CD4-positive, CD25-positive, alpha-beta regulatory T cell (primary cell): ENCODE results near the gene TANC1. TPM values are rescaled to one million over a fixed set of nuclear protein-coding genes. Genes with fewer than 3 reads are reported as not detected.

Source experiments
- ATAC-seq, 2 donors: fragments of 150-1000 bp; cut with Tn5 transposase; one replicate each; pipeline ENCODE4 v1.10.0; 2021; ENCODE audit warnings: low read depth in 2 of 2, moderate number of reproducible peaks in 2 of 2, moderate library complexity in 1 of 2
- DNase-seq, 3 donors: peaks; one replicate each; pipeline versions ENCODE4 v3.0.0 to v3.0.0-alpha.2; 2012 to 2022; ENCODE audit warnings: mixed read lengths in 1 of 3
- H3K27ac ChIP-seq: one replicate; pipeline ENCODE4 v1.7.0; 2013; ENCODE audit warnings: mild to moderate bottlenecking, low read length; ENCODE audit not compliant: insufficient read depth, poor library complexity, severe bottlenecking
- H3K27me3 ChIP-seq: one replicate; pipeline ENCODE4 v1.7.0; 2013; ENCODE audit warnings: low read length; ENCODE audit not compliant: control insufficient read depth, insufficient read depth
- H3K36me3 ChIP-seq: one replicate; pipeline ENCODE4 v1.7.0; 2013; ENCODE audit warnings: mild to moderate bottlenecking, low read length, moderate library complexity; ENCODE audit not compliant: control insufficient read depth, insufficient read depth
- H3K4me1 ChIP-seq: 2 replicates; pipeline ENCODE4 v1.7.0; 2013; ENCODE audit warnings: mild to moderate bottlenecking, low read length; ENCODE audit not compliant: insufficient read depth, control insufficient read depth, poor library complexity, severe bottlenecking
- H3K4me3 ChIP-seq: one replicate; pipeline ENCODE4 v1.7.0; 2013; ENCODE audit warnings: low read depth, mild to moderate bottlenecking, low read length, moderate library complexity
- H3K9me3 ChIP-seq, 2 experiments: 1 replicate in 1 of 2; 2 replicates in 1 of 2; pipeline ENCODE4 v1.7.0; 2013; ENCODE audit warnings: low read length in 2 of 2, mild to moderate bottlenecking in 1 of 2, moderate library complexity in 1 of 2; ENCODE audit not compliant: control insufficient read depth in 2 of 2
- H3K27ac Mint-ChIP-seq, 3 donors: one replicate each; pipeline ENCODE4 v1.8.0; 2020 to 2022; ENCODE audit warnings: mild to moderate bottlenecking in 3 of 3, mixed read lengths in 3 of 3, moderate library complexity in 2 of 3
- H3K27me3 Mint-ChIP-seq: one replicate; pipeline ENCODE4 v1.8.0; 2022; ENCODE audit warnings: mild to moderate bottlenecking, mixed read lengths
- H3K36me3 Mint-ChIP-seq: one replicate; pipeline ENCODE4 v1.8.0; 2020; ENCODE audit warnings: mixed read lengths
- H3K4me1 Mint-ChIP-seq, 4 donors: one replicate each; pipeline ENCODE4 v1.8.0; 2020 to 2022; ENCODE audit warnings: mixed read lengths in 4 of 4, mild to moderate bottlenecking in 1 of 4
- H3K4me3 Mint-ChIP-seq, 4 donors: one replicate each; pipeline ENCODE4 v1.8.0; 2020 to 2022; ENCODE audit warnings: mild to moderate bottlenecking in 4 of 4, mixed read lengths in 4 of 4, moderate library complexity in 3 of 4
- H3K9me3 Mint-ChIP-seq, 7 donors: one replicate each; pipeline ENCODE4 v1.8.0; 2020 to 2022; ENCODE audit warnings: mixed read lengths in 7 of 7, mild to moderate bottlenecking in 3 of 7, moderate library complexity in 2 of 7
- polyA plus RNA-seq, 4 donors: library from polyadenylated mRNA; unstranded; fragments of 300-500 nt; fragmentation: Illumina TruSeq; gene quantifications; one replicate each; pipeline ENCODE4 v1.2.3, GENCODE V29; 2021
- total RNA-seq: library from RNA; stranded (reverse); gene quantifications from one replicate; pipeline ENCODE4 v1.2.3, GENCODE V29; 2022

The TANC1 gene
- total and polyA plus RNA-seq, 5 donors from 2014 or later, result 0.06 to 0.07 TPM; not detected in 3

- no peaks in the 10 kb centered on the region for H3K36me3 Mint-ChIP-seq
- H3K4me1 Mint-ChIP-seq, result no peaks in the 10 kb centered on the region
- no peak overlapping the region for H3K27ac Mint-ChIP-seq
- ATAC-seq (no peak), DNase-seq (no peak)
- Histone ChIP-seq H3K4me1 (no peaks in the 10 kb centered on the region), H3K9me3 (no peaks in the 10 kb centered on the region), H3K36me3 (no peaks in the 10 kb centered on the region), H3K27ac (no peak overlapping the region), H3K27me3 (no peaks in the 10 kb centered on the region), H3K4me3 (no peak overlapping the region)
- peaks cover 24% of the 10 kb centered on the region for H3K27me3 Mint-ChIP-seq
- H3K4me3 Mint-ChIP-seq, result no peak overlapping the region
- H3K9me3 Mint-ChIP-seq, result peaks cover 0 to 5% (median 0%) of the 10 kb centered on the region in 7 donors
Measured at GRCh38 chr2:159045545-159046454, 77.4 kb downstream of the TANC1 start.

- Histone ChIP-seq H3K27me3 (no peaks in the 10 kb centered on the region), H3K36me3 (no peaks in the 10 kb centered on the region), H3K4me1 (no peaks in the 10 kb centered on the region), H3K27ac (no peak overlapping the region), H3K4me3 (no peak overlapping the region), H3K9me3 (no peaks in the 10 kb centered on the region)
- Mint-ChIP-seq H3K9me3 (peaks cover 0 to 4% (median 0%) of the 10 kb centered on the region in 7 donors), H3K4me3 (no peak overlapping the region), H3K27ac (no peak overlapping the region), H3K36me3 (no peaks in the 10 kb centered on the region), H3K27me3 (peaks cover 24% of the 10 kb centered on the region), H3K4me1 (no peaks in the 10 kb centered on the region)
- DNase-seq (no peak), ATAC-seq (no peak)
Measured at GRCh38 chr2:159046966-159047365, 78.5 kb downstream of the TANC1 start.

- Mint-ChIP-seq H3K36me3 (no peaks in the 10 kb centered on the region), H3K9me3 (peaks cover 0 to 2% (median 0%) of the 10 kb centered on the region in 7 donors), H3K27ac (no peak overlapping the region), H3K4me1 (no peaks in the 10 kb centered on the region), H3K4me3 (no peak overlapping the region), H3K27me3 (peaks cover 27% of the 10 kb centered on the region)
- DNase-seq (no peak), ATAC-seq (no peak)
- Histone ChIP-seq H3K27me3 (no peaks in the 10 kb centered on the region), H3K36me3 (no peaks in the 10 kb centered on the region), H3K4me3 (no peak overlapping the region), H3K9me3 (no peaks in the 10 kb centered on the region), H3K4me1 (no peaks in the 10 kb centered on the region), H3K27ac (no peak overlapping the region)
Measured at GRCh38 chr2:159050426-159050825, 82.0 kb downstream of the TANC1 start.

GRCh38 chr2:159051133-159051532 lies 82.7 kb downstream of the TANC1 start:
- H3K36me3 ChIP-seq, result no peaks in the 10 kb centered on the region
- Mint-ChIP-seq H3K4me3 (no peak overlapping the region), H3K27me3 (peaks cover 27% of the 10 kb centered on the region), H3K9me3 (peaks cover 0 to 2% (median 0%) of the 10 kb centered on the region in 7 donors), H3K27ac (no peak overlapping the region), H3K4me1 (no peaks in the 10 kb centered on the region), H3K36me3 (no peaks in the 10 kb centered on the region)
- DNase-seq (no peak), ATAC-seq (no peak)
- no peaks in the 10 kb centered on the region for H3K9me3 ChIP-seq
- H3K4me1 ChIP-seq, result no peaks in the 10 kb centered on the region
- no peak overlapping the region for H3K27ac ChIP-seq
- no peak overlapping the region for H3K4me3 ChIP-seq
- H3K27me3 ChIP-seq, result no peaks in the 10 kb centered on the region

GRCh38 chr2:159051661-159052060 lies 83.2 kb downstream of the TANC1 start:
- peaks cover 30% of the 10 kb centered on the region for H3K27me3 Mint-ChIP-seq
- Histone ChIP-seq H3K9me3 (no peaks in the 10 kb centered on the region), H3K4me3 (no peak overlapping the region), H3K4me1 (no peaks in the 10 kb centered on the region), H3K27me3 (no peaks in the 10 kb centered on the region), H3K36me3 (no peaks in the 10 kb centered on the region), H3K27ac (no peak overlapping the region)
- peaks cover 0 to 2% (median 0%) of the 10 kb centered on the region in 7 donors for H3K9me3 Mint-ChIP-seq
- no peak overlapping the region for H3K4me3 Mint-ChIP-seq
- H3K4me1 Mint-ChIP-seq, result no peaks in the 10 kb centered on the region
- ATAC-seq, result no peak
- H3K27ac Mint-ChIP-seq, result no peak overlapping the region
- H3K36me3 Mint-ChIP-seq, result no peaks in the 10 kb centered on the region
- DNase-seq, result no peak

- no peak overlapping the region for H3K27ac Mint-ChIP-seq
Measured at GRCh38 chr2:159052157-159052601, 83.7 kb downstream of the TANC1 start.

GRCh38 chr2:159053161-159054031 lies 85.0 kb downstream of the TANC1 start:
- Mint-ChIP-seq H3K4me3 (no peak overlapping the region), H3K36me3 (no peaks in the 10 kb centered on the region), H3K4me1 (no peaks in the 10 kb centered on the region), H3K9me3 (peaks cover 0 to 2% (median 0%) of the 10 kb centered on the region in 7 donors), H3K27ac (no peak overlapping the region), H3K27me3 (peaks cover 29% of the 10 kb centered on the region)
- H3K4me3 ChIP-seq, result no peak overlapping the region
- DNase-seq, result no peak
- H3K27ac ChIP-seq, result no peak overlapping the region
- H3K27me3 ChIP-seq, result no peaks in the 10 kb centered on the region
- H3K36me3 ChIP-seq, result no peaks in the 10 kb centered on the region
- no peaks in the 10 kb centered on the region for H3K4me1 ChIP-seq
- no peaks in the 10 kb centered on the region for H3K9me3 ChIP-seq
- no peak for ATAC-seq

More at GRCh38 chr2:159052157-159052601, 83.7 kb downstream of the TANC1 start:
- DNase-seq (no peak), ATAC-seq (no peak)
- peaks cover 31% of the 10 kb centered on the region for H3K27me3 Mint-ChIP-seq
- Histone ChIP-seq H3K27ac (no peak overlapping the region), H3K9me3 (no peaks in the 10 kb centered on the region), H3K4me1 (no peaks in the 10 kb centered on the region), H3K27me3 (no peaks in the 10 kb centered on the region), H3K4me3 (no peak overlapping the region), H3K36me3 (no peaks in the 10 kb centered on the region)
- H3K9me3 Mint-ChIP-seq, result no peaks in the 10 kb centered on the region
- H3K4me3 Mint-ChIP-seq, result no peak overlapping the region
- no peaks in the 10 kb centered on the region for H3K4me1 Mint-ChIP-seq
- H3K36me3 Mint-ChIP-seq, result no peaks in the 10 kb centered on the region
